ENCODE data around the gene MOB3A. TPM values are rescaled to one million over a fixed set of nuclear protein-coding genes. Genes with fewer than 3 reads are reported as not detected.

MOB3A gene
- total RNA-seq, 2 experiments from 2014 or later: 96.4 to 97.3 TPM

GRCh38 chr19:2058570-2059421, 37.3 kb downstream of the MOB3A start:
- H3K4me1 ChIP-seq (ENCODE audit: insufficient read depth, low read length): peaks cover 84% of the 10 kb centered on the region
- no peak overlapping the region for H3K4me3 ChIP-seq (ENCODE audit: low read length)
- ATAC-seq (ENCODE audit: poor library complexity) (no peak), DNase-seq (no peak)
- peak overlapping the region; percentile 83 to 97 for H3K27ac ChIP-seq (ENCODE audit: low read depth in 1 of 2, low read length in 2 of 2)
- CTCF ChIA-PET: interaction anchor here (0.6 to 1.1 kb wide), 2 partner anchors 17 to 37 kb away, joined by 3 to 4 read pairs; no protein-coding TSS in a partner anchor
- H3K9me3 ChIP-seq (ENCODE audit: control insufficient read depth in 1 of 2, insufficient read depth in 1 of 2, low read length in 2 of 2): no peaks in the 10 kb centered on the region
- no peak for TF ChIP-seq CTCF (IDR thresholded peaks at IDR 0.05)
- Mint-ChIP-seq H3K27me3 (no peaks in the 10 kb centered on the region), H3K9me3 (no peaks in the 10 kb centered on the region), H3K27ac (peak overlapping the region; percentile 84), H3K36me3 (ENCODE audit: low read depth) (peaks cover 4% of the 10 kb centered on the region), H3K4me1 (ENCODE audit: low read depth) (peaks cover 55% of the 10 kb centered on the region), H3K4me3 (peak overlapping the region; percentile 67)
- no peaks in the 10 kb centered on the region for H3K27me3 ChIP-seq (ENCODE audit: control insufficient read depth in 1 of 2, insufficient read depth in 2 of 2, low read length in 2 of 2)
- no peaks in the 10 kb centered on the region for H3K36me3 ChIP-seq (ENCODE audit: insufficient read depth, low read length)
- POLR2A ChIA-PET: interaction anchor here (0.9 to 1.5 kb wide), 4 partner anchors 12 to 29 kb away, joined by 3 to 4 read pairs (median 4); no protein-coding TSS in a partner anchor
- intact Hi-C loops (cut with DNase I, micrococcal nuclease): no loop called here

GRCh38 chr19:2057484-2058469, 38.3 kb downstream of the MOB3A start:
- POLR2A ChIA-PET: interaction anchor here (0.6 to 1.5 kb wide), 4 partner anchors 16 to 30 kb away, joined by 3 to 4 read pairs (median 3); no protein-coding TSS in a partner anchor
- intact Hi-C loops (cut with DNase I, micrococcal nuclease): no loop called here
- H3K36me3 ChIP-seq (ENCODE audit: insufficient read depth, low read length): no peaks in the 10 kb centered on the region
- Mint-ChIP-seq H3K27me3 (no peaks in the 10 kb centered on the region), H3K9me3 (no peaks in the 10 kb centered on the region), H3K4me1 (ENCODE audit: low read depth) (peaks cover 54% of the 10 kb centered on the region), H3K4me3 (peak overlapping the region; percentile 67), H3K27ac (peak overlapping the region; percentile 84), H3K36me3 (ENCODE audit: low read depth) (peaks cover 4% of the 10 kb centered on the region)
- H3K4me1 ChIP-seq (ENCODE audit: insufficient read depth, low read length): peaks cover 83% of the 10 kb centered on the region
- DNase-seq (no peak), ATAC-seq (ENCODE audit: poor library complexity) (no peak)
- CTCF ChIA-PET: interaction anchor here (0.6 to 1.1 kb wide), 2 partner anchors 18 to 38 kb away, joined by 3 to 4 read pairs; no protein-coding TSS in a partner anchor
- H3K4me3 ChIP-seq (ENCODE audit: low read length): no peak overlapping the region
- H3K9me3 ChIP-seq (ENCODE audit: control insufficient read depth in 1 of 2, insufficient read depth in 1 of 2, low read length in 2 of 2): no peaks in the 10 kb centered on the region
- H3K27ac ChIP-seq (ENCODE audit: low read depth in 1 of 2, low read length in 2 of 2): peak overlapping the region; percentile 73 to 83
- TF ChIP-seq CTCF (IDR thresholded peaks at IDR 0.05): no peak
- H3K27me3 ChIP-seq (ENCODE audit: control insufficient read depth in 1 of 2, insufficient read depth in 2 of 2, low read length in 2 of 2): no peaks in the 10 kb centered on the region

GRCh38 chr19:2056837-2057192, 39.3 kb downstream of the MOB3A start:
- ATAC-seq (ENCODE audit: poor library complexity) (no peak), DNase-seq (no peak)
- TF ChIP-seq CTCF (IDR thresholded peaks at IDR 0.05): no peak
- Histone ChIP-seq H3K27me3 (ENCODE audit: control insufficient read depth in 1 of 2, insufficient read depth in 2 of 2, low read length in 2 of 2) (no peaks in the 10 kb centered on the region), H3K36me3 (ENCODE audit: insufficient read depth, low read length) (no peaks in the 10 kb centered on the region), H3K4me3 (ENCODE audit: low read length) (peak overlapping the region; percentile 32), H3K27ac (ENCODE audit: low read depth in 1 of 2, low read length in 2 of 2) (peak overlapping the region; percentile 73 to 83), H3K4me1 (ENCODE audit: insufficient read depth, low read length) (peaks cover 83% of the 10 kb centered on the region), H3K9me3 (ENCODE audit: control insufficient read depth in 1 of 2, insufficient read depth in 1 of 2, low read length in 2 of 2) (no peaks in the 10 kb centered on the region)
- H3K27ac Mint-ChIP-seq: peak overlapping the region; percentile 84
- H3K9me3 Mint-ChIP-seq: no peaks in the 10 kb centered on the region
- intact Hi-C loops (cut with DNase I, micrococcal nuclease): no loop called here
- H3K4me1 Mint-ChIP-seq (ENCODE audit: low read depth): peaks cover 54% of the 10 kb centered on the region
- CTCF ChIA-PET: no interaction called here
- POLR2A ChIA-PET: interaction anchor here (0.5 to 1.1 kb wide), 5 partner anchors 15 to 40 kb away, joined by 3 read pairs; partner anchors contain the start of gene MOB3A
- H3K36me3 Mint-ChIP-seq (ENCODE audit: low read depth): peaks cover 4% of the 10 kb centered on the region
- H3K27me3 Mint-ChIP-seq: no peaks in the 10 kb centered on the region
- peak overlapping the region; percentile 66 for H3K4me3 Mint-ChIP-seq
